Measurements from ENCODE around the gene TLR3. TPM values are rescaled to one million over a fixed set of nuclear protein-coding genes. Genes with fewer than 3 reads are reported as not detected.

The TLR3 gene
- polyA plus RNA-seq, 1 donor from 2014 or later, result not detected

- Histone ChIP-seq H3K79me2 (replicated peaks; ENCODE audit: insufficient read depth, low read length) (no peaks in the 10 kb centered on the region), H3K27me3 (ENCODE audit: insufficient read depth, low read depth, low read length) (peaks cover 36% of the 10 kb centered on the region), H3K4me2 (ENCODE audit: low read length) (no peak overlapping the region), H3K9me2 (ENCODE audit: insufficient read depth, low read length) (no peaks in the 10 kb centered on the region), H3F3A (ENCODE audit: insufficient read depth, low read length, poor library complexity, severe bottlenecking) (no peaks in the 10 kb centered on the region), H3K4me3 (ENCODE audit: low read length) (no peak overlapping the region), H3K36me3 (ENCODE audit: insufficient read depth, low read length) (no peaks in the 10 kb centered on the region), H4K20me1 (ENCODE audit: insufficient read depth) (no peaks in the 10 kb centered on the region), H3K9me3 (ENCODE audit: low read length) (no peaks in the 10 kb centered on the region), H3K9ac (ENCODE audit: low read length) (no peak overlapping the region), H3K27ac (ENCODE audit: low read length) (no peak overlapping the region), H2AFZ (ENCODE audit: low read depth, low read length) (no peak overlapping the region)
- TF ChIP-seq EP300 (conservative IDR thresholded peaks at IDR 0.05; ENCODE audit: poor library complexity, severe bottlenecking) (no peak), SMC3 (conservative IDR thresholded peaks at IDR 0.05; ENCODE audit: poor library complexity) (no peak), TAF1 (IDR thresholded peaks at IDR 0.05; ENCODE audit: low read depth) (no peak), RAD21 (conservative IDR thresholded peaks at IDR 0.05) (no peak), POLR2AphosphoS5 (IDR thresholded peaks at IDR 0.05) (no peak), MXI1 (conservative IDR thresholded peaks at IDR 0.05; ENCODE audit: poor library complexity, severe bottlenecking) (no peak)
Observed at GRCh38 chr4:186102931-186103330, 34.0 kb downstream of the TLR3 start.

DNA sequence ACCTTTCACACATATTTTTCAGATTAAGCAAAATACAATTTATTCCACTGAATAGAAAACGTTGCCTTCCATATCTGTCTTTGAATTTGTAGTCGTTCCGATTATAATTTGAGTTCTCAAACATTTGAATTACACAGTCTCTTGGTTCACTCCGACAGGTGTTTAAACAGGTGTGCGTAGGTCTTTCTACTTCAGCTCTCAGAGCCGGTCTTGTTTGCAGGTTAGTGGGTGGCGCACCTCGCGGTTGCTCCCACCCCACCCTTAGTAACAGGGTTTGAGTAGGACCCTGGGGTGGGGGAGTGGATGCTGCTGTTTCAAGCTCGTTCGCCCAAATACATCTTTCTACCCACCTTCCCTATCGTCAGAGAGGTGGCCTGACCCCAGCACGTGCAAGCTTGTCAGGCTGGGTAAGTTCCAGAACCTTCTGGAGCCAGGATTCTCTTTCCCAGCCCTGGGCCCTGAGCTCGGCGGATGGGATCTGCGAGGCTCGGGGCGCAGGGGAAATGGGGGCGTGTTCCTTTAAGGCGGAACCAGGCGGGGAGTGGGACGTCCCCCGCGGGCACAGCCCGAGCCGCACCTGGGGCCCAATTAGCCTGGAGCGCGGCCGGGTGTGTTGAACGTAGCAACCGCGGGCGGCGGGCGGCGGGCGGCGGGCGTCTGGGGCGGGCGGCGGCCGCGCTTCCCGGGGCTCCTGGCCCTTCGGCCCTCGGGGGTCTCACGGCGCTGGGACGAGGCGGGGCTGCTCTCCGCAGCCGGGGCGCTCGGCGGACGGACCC, 35.3 kb downstream of the TLR3 start, which contains the start of gene FAM149A:
FAM149A (plus strand) TSS at position 591 of the 776 bp plus-strand sequence.
- Histone ChIP-seq H3K4me2 (ENCODE audit: low read length) (no peak within 1 kb of the TSS), H3K36me3 (ENCODE audit: insufficient read depth, low read length) (no peaks in the 10 kb centered on the region), H4K20me1 (ENCODE audit: insufficient read depth) (no peaks in the 10 kb centered on the region), H3K27ac (ENCODE audit: low read length) (no peak within 1 kb of the TSS), H3K79me2 (replicated peaks; ENCODE audit: insufficient read depth, low read length) (no peaks in the 10 kb centered on the region), H3K9ac (ENCODE audit: low read length) (no peak within 1 kb of the TSS), H3K9me2 (ENCODE audit: insufficient read depth, low read length) (no peaks in the 10 kb centered on the region), H3K9me3 (ENCODE audit: low read length) (no peaks in the 10 kb centered on the region), H2AFZ (ENCODE audit: low read depth, low read length) (no peak within 1 kb of the TSS), H3K4me3 (ENCODE audit: low read length) (peak within 1 kb of the TSS; percentile 61), H3K27me3 (ENCODE audit: insufficient read depth, low read depth, low read length) (peaks cover 36% of the 10 kb centered on the region), H3F3A (ENCODE audit: insufficient read depth, low read length, poor library complexity, severe bottlenecking) (no peaks in the 10 kb centered on the region)
- TF ChIP-seq POLR2AphosphoS5 (IDR thresholded peaks at IDR 0.05), result no peak
- no peak for TF ChIP-seq RAD21 (conservative IDR thresholded peaks at IDR 0.05)
- no peak for TF ChIP-seq EZH2 (IDR thresholded peaks at IDR 0.05; ENCODE audit: borderline replicate concordance, insufficient read depth, low read length, poor library complexity, severe bottlenecking)
- TF ChIP-seq, protein P1, sequence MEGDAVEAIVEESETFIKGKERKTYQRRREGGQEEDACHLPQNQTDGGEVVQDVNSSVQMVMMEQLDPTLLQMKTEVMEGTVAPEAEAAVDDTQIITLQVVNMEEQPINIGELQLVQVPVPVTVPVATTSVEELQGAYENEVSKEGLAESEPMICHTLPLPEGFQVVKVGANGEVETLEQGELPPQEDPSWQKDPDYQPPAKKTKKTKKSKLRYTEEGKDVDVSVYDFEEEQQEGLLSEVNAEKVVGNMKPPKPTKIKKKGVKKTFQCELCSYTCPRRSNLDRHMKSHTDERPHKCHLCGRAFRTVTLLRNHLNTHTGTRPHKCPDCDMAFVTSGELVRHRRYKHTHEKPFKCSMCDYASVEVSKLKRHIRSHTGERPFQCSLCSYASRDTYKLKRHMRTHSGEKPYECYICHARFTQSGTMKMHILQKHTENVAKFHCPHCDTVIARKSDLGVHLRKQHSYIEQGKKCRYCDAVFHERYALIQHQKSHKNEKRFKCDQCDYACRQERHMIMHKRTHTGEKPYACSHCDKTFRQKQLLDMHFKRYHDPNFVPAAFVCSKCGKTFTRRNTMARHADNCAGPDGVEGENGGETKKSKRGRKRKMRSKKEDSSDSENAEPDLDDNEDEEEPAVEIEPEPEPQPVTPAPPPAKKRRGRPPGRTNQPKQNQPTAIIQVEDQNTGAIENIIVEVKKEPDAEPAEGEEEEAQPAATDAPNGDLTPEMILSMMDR (IDR thresholded peaks at IDR 0.05; ENCODE audit: poor library complexity, severe bottlenecking), result no peak
- no peak for TF ChIP-seq EP300 (conservative IDR thresholded peaks at IDR 0.05; ENCODE audit: poor library complexity, severe bottlenecking)
- no peak for TF ChIP-seq MXI1 (conservative IDR thresholded peaks at IDR 0.05; ENCODE audit: poor library complexity, severe bottlenecking)
- TF ChIP-seq SMC3 (conservative IDR thresholded peaks at IDR 0.05; ENCODE audit: poor library complexity), result no peak
- TF ChIP-seq, protein P2, sequence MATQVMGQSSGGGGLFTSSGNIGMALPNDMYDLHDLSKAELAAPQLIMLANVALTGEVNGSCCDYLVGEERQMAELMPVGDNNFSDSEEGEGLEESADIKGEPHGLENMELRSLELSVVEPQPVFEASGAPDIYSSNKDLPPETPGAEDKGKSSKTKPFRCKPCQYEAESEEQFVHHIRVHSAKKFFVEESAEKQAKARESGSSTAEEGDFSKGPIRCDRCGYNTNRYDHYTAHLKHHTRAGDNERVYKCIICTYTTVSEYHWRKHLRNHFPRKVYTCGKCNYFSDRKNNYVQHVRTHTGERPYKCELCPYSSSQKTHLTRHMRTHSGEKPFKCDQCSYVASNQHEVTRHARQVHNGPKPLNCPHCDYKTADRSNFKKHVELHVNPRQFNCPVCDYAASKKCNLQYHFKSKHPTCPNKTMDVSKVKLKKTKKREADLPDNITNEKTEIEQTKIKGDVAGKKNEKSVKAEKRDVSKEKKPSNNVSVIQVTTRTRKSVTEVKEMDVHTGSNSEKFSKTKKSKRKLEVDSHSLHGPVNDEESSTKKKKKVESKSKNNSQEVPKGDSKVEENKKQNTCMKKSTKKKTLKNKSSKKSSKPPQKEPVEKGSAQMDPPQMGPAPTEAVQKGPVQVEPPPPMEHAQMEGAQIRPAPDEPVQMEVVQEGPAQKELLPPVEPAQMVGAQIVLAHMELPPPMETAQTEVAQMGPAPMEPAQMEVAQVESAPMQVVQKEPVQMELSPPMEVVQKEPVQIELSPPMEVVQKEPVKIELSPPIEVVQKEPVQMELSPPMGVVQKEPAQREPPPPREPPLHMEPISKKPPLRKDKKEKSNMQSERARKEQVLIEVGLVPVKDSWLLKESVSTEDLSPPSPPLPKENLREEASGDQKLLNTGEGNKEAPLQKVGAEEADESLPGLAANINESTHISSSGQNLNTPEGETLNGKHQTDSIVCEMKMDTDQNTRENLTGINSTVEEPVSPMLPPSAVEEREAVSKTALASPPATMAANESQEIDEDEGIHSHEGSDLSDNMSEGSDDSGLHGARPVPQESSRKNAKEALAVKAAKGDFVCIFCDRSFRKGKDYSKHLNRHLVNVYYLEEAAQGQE (IDR thresholded peaks at IDR 0.05; ENCODE audit: borderline replicate concordance), result no peak
- TF ChIP-seq TAF1 (IDR thresholded peaks at IDR 0.05; ENCODE audit: low read depth), result no peak
